GM12878 (cell line): ENCODE measurements around the gene OR4E1. TPM values are rescaled to one million over a fixed set of nuclear protein-coding genes. Genes with fewer than 3 reads are reported as not detected.

Experiments
- ATAC-seq: fragments of 200-7000 bp; cut with Tn5 transposase; 3 replicates; pipeline ENCODE4 v1.9.1; 2020; ENCODE audit warnings: mild to moderate bottlenecking, moderate library complexity
- Bru-seq: library from RNA; stranded (reverse); fragments of 400-500 nt; gene quantifications from one replicate; lab custom pipeline; 2021; lab: Mats Ljungman, UMichigan
- BruChase-seq, 2 experiments: library from RNA; stranded (reverse); fragments of 400-500 nt; gene quantifications; one replicate each; lab custom pipeline; 2021; lab: Mats Ljungman, UMichigan
- BruUV-seq: library from RNA; stranded (reverse); fragments of 400-500 nt; replicated peaks from 2 replicates; lab custom pipeline; 2021; lab: Mats Ljungman, UMichigan
- CTCF ChIA-PET: fragments of 300-600 bp; sonication (Branson Sonifier 250); formaldehyde crosslinking; extraction: SDS; loops from one replicate; lab custom pipeline; 2021; ENCODE audit warnings: inconsistent platforms; lab: Yijun Ruan, JAX
- POLR2A ChIA-PET: fragments of 350-600 bp; formaldehyde crosslinking; extraction: SDS; loops from one replicate; lab custom pipeline; 2021; ENCODE audit warnings: inconsistent platforms; lab: Charles Lee
- RAD21 ChIA-PET: fragments of 300-600 bp; sonication (Branson Sonifier 250); formaldehyde crosslinking; loops from one replicate; lab custom pipeline; 2023; ENCODE audit warnings: antibody characterized with exemption; ENCODE audit not compliant: unreplicated experiment; lab: Charles Lee
- SMC1A ChIA-PET: fragments of 300-600 bp; sonication (Branson Sonifier 250); formaldehyde crosslinking; loops from one replicate; lab custom pipeline; 2023; ENCODE audit not compliant: unreplicated experiment, uncharacterized antibody; lab: Charles Lee
- DNase-seq: peaks from one replicate; pipeline ENCODE4 v3.0.0-alpha.2; 2011; ENCODE audit warnings: low read depth, low spot score
- FAIRE-seq: peaks from 3 replicates; lab custom pipeline; 2011; peaks lifted over from hg19 to GRCh38; lab: Jason Lieb, UNC
- H2AFZ ChIP-seq: 2 replicates; pipeline ENCODE4 v1.6.0; 2011; ENCODE audit warnings: low read depth, low read length, control low read depth; ENCODE audit not compliant: control insufficient read depth
- H3K27ac ChIP-seq: 2 replicates; pipeline ENCODE4 v1.5.1; 2011; ENCODE audit warnings: control low read depth; ENCODE audit not compliant: control insufficient read depth, insufficient read depth
- H3K27me3 ChIP-seq, 2 experiments: replicated peaks in 1 of 2; 2 replicates each; pipeline versions ENCODE4 v1.6.0 to v1.6.1; 2011; ENCODE audit warnings: low read length in 1 of 2; ENCODE audit not compliant: control insufficient read depth in 2 of 2, insufficient read depth in 2 of 2
- H3K36me3 ChIP-seq, 2 experiments: 2 replicates each; pipeline ENCODE4 v1.5.1; 2011; ENCODE audit warnings: low read length in 1 of 2; ENCODE audit not compliant: control insufficient read depth in 2 of 2, insufficient read depth in 2 of 2
- H3K4me1 ChIP-seq: 2 replicates; pipeline ENCODE4 v1.6.1; 2011; ENCODE audit warnings: mild to moderate bottlenecking, low read length, moderate library complexity, mixed read lengths; ENCODE audit not compliant: control insufficient read depth, insufficient read depth
- H3K4me2 ChIP-seq: 2 replicates; pipeline ENCODE4 v1.6.0; 2011; ENCODE audit warnings: control low read depth; ENCODE audit not compliant: control insufficient read depth, insufficient read depth
- H3K4me3 ChIP-seq: fragments of 200-600 bp; sonication (generic); 2 replicates; pipeline ENCODE4 v1.5.1; 2016
- H3K79me2 ChIP-seq: 2 replicates; pipeline ENCODE4 v1.6.0; 2011; ENCODE audit warnings: low read length; ENCODE audit not compliant: control insufficient read depth, insufficient read depth
- H3K9ac ChIP-seq: 2 replicates; pipeline ENCODE4 v1.8.0; 2011; ENCODE audit warnings: low read length, control low read depth, mixed read lengths; ENCODE audit not compliant: control insufficient read depth, insufficient read depth
- H3K9me3 ChIP-seq: replicated peaks from 3 replicates; pipeline ENCODE4 v1.5.1; 2011; ENCODE audit warnings: mild to moderate bottlenecking, low read length; ENCODE audit not compliant: control insufficient read depth, insufficient read depth
- H4K20me1 ChIP-seq: 2 replicates; pipeline ENCODE4 v1.6.0; 2011; ENCODE audit not compliant: control insufficient read depth, insufficient read depth
- BCLAF1 ChIP-seq: fragments of 450-650 bp; IDR thresholded peaks from 2 replicates; pipeline ENCODE4 v1.6.1; 2017; ENCODE audit warnings: antibody characterized with exemption, mild to moderate bottlenecking, moderate library complexity
- ELK1 ChIP-seq: IDR thresholded peaks from 2 replicates; pipeline ENCODE4 v1.6.1; 2012; ENCODE audit warnings: low read depth, low read length, improper control_type of control experiment
- ETV6 ChIP-seq, 2 experiments: fragments of 450-650 bp in 1 of 2; IDR thresholded peaks in 1 of 2; conservative IDR thresholded peaks in 1 of 2; 2 replicates each; pipeline ENCODE4 v1.6.1; 2014; ENCODE audit warnings: antibody characterized with exemption in 1 of 2, borderline replicate concordance in 1 of 2, low read depth in 1 of 2, mild to moderate bottlenecking in 1 of 2, moderate library complexity in 1 of 2
- IKZF1 ChIP-seq: fragments of 450-650 bp; conservative IDR thresholded peaks from 2 replicates; pipeline ENCODE4 v1.6.1; 2017; ENCODE audit warnings: antibody characterized with exemption, mild to moderate bottlenecking
- PKNOX1 ChIP-seq: fragments of 450-650 bp; IDR thresholded peaks from 2 replicates; pipeline ENCODE4 v1.6.1; 2016; ENCODE audit warnings: mild to moderate bottlenecking
- RB1 ChIP-seq: fragments of 450-650 bp; formaldehyde crosslinking; IDR thresholded peaks from 2 replicates; pipeline ENCODE4 v1.6.1; 2017; ENCODE audit warnings: mild to moderate bottlenecking, borderline replicate concordance
- SMAD1 ChIP-seq: fragments of 450-650 bp; IDR thresholded peaks from 2 replicates; pipeline ENCODE4 v1.6.1; 2018; ENCODE audit warnings: mild to moderate bottlenecking, low read depth; ENCODE audit not compliant: partially characterized antibody
- SMAD5 ChIP-seq: IDR thresholded peaks from 2 replicates; pipeline ENCODE4 v1.6.1; 2016; ENCODE audit warnings: antibody characterized with exemption, low read depth
- SMARCA5 ChIP-seq: fragments of 450-650 bp; IDR thresholded peaks from 2 replicates; pipeline ENCODE4 v1.6.1; 2017; ENCODE audit warnings: mild to moderate bottlenecking
- SMC3 ChIP-seq: IDR thresholded peaks from 2 replicates; pipeline ENCODE4 v1.6.1; 2011; ENCODE audit warnings: low read length, improper control_type of control experiment, borderline replicate concordance
- SREBF1 ChIP-seq: IDR thresholded peaks from 2 replicates; pipeline ENCODE4 v1.6.1; 2012; ENCODE audit warnings: mild to moderate bottlenecking, low read length
- ZNF384 ChIP-seq: IDR thresholded peaks from 2 replicates; pipeline ENCODE4 v1.6.1; 2012; ENCODE audit warnings: low read depth, mild to moderate bottlenecking, low read length, improper control_type of control experiment, borderline replicate concordance
- WGBS: methylation state at CpG from one replicate; pipeline ENCODE4 v1.1.6; 2016; ENCODE audit warnings: low lambda C conversion rate; ENCODE audit not compliant: insufficient replicate concordance, insufficient coverage; ENCODE audit errors: missing lambda C conversion rate; 5-methylcytosine and 5-hydroxymethylcytosine counted together
- in situ Hi-C: fragments of 300-500 bp; cut with MboI; formaldehyde crosslinking; loops from 9 replicates; pipeline ENCODE4 v1.14.3; 2018; ENCODE audit warnings: mixed read lengths
- intact Hi-C: fragments of 100-400 bp; cut with micrococcal nuclease; formaldehyde crosslinking; loops from one replicate; pipeline ENCODE4 v1.14.2; 2022; ENCODE audit not compliant: unreplicated experiment
- long read RNA-seq, 2 experiments: library from polyadenylated mRNA; unstranded; transcript quantifications; one replicate each; pipeline ENCODE4 v2.0.0, GENCODE V29; 2019 to 2020
- polyA minus RNA-seq, 3 experiments: library from RNA; depleted of rRNA, polyadenylated mRNA; stranded (reverse); fragments of >200 nt; gene quantifications; 2 replicates each; pipeline ENCODE4 v1.2.3, GENCODE V29; 2011
- polyA plus RNA-seq, 11 experiments: library from polyadenylated mRNA; depleted of rRNA in 4 of 11; unstranded in 6 of 11; stranded (reverse) in 5 of 11; fragments of >200 nt; fragmentation: Nextera tagmentation in 4 of 11; fragmentation: Illumina TruSeq in 1 of 11; extraction: Ambion mirVana in 4 of 11; extraction: Trizol in 1 of 11; gene quantifications; 1 replicate in 1 of 11; 2 replicates in 10 of 11; pipeline versions ENCODE4 v1.2.1 to v1.2.3, GENCODE V29; 2011 to 2016; ENCODE audit warnings: inconsistent platforms in 2 of 11, missing spikeins in 2 of 11, low read depth in 1 of 11
- total RNA-seq, 4 experiments: library from RNA; depleted of rRNA in 3 of 4; stranded (reverse); fragments of >200 nt in 3 of 4; fragmentation: Illumina TruSeq in 1 of 4; extraction: Trizol in 1 of 4; gene quantifications; 2 replicates each; pipeline versions ENCODE4 v1.2.1 to v1.2.3, GENCODE V29; 2013 to 2021
- TF ChIP-seq, protein P1 (sequence below): IDR thresholded peaks from 2 replicates; pipeline ENCODE4 v1.6.1; 2012; ENCODE audit warnings: low read length, inconsistent platforms

The OR4E1 gene
- not detected in 2 replicates for total RNA-seq (2013; cell fraction: nucleolus; rRNA removed)
- not detected in 2 replicates for total RNA-seq (2014; rRNA removed)
- not detected in 2 replicates for total RNA-seq (2014; rRNA removed; fragmentation: Illumina TruSeq; extraction: Trizol)
- not detected in 2 replicates for total RNA-seq (2021)
- not detected for polyA plus RNA-seq (2011; ENCODE audit: low read depth)
- not detected in 2 replicates for polyA plus RNA-seq (2011; rRNA removed)
- polyA plus RNA-seq (2011; cell fraction: cytosol; rRNA removed) = not detected in 2 replicates
- polyA plus RNA-seq (2011; cell fraction: nucleus; rRNA removed) = not detected in 2 replicates
- not detected in 2 replicates for polyA plus RNA-seq (2012)
- polyA plus RNA-seq (2014; fragmentation: Illumina TruSeq; extraction: Trizol) = not detected in 2 replicates
- not detected for polyA plus RNA-seq (2014; fragmentation: Nextera tagmentation; extraction: Ambion mirVana)
- not detected in 2 replicates for polyA plus RNA-seq (2014; rRNA removed)
- not detected for polyA plus RNA-seq (2016; fragmentation: Nextera tagmentation; extraction: Ambion mirVana)
- not detected in 2 replicates for polyA minus RNA-seq (2011; rRNA and poly(A)+ RNA removed)
- not detected in 2 replicates for polyA minus RNA-seq (2011; cell fraction: cytosol; rRNA and poly(A)+ RNA removed)
- polyA minus RNA-seq (2011; cell fraction: nucleus; rRNA and poly(A)+ RNA removed) = not detected in 2 replicates
- not detected for Bru-seq, nascent RNA
- not detected for BruChase-seq, experiment 1, labeled RNA remaining after a 6-hour chase
- BruChase-seq, experiment 2, labeled RNA remaining after a 2-hour chase = not detected
- long read RNA-seq, experiment 1 = 0 reads
- long read RNA-seq, experiment 2 = 0 reads

GRCh38 chr14:21673718-21674117 is at the start of gene OR4E1:
TSS of gene OR4E1 (minus strand) at chr14:21673818. CDS start at chr14:21670935, 2,883 bp downstream.
- ChIA-PET SMC1A (no interaction called here), RAD21 (no interaction called here), CTCF (no interaction called here), POLR2A (no interaction called here)
- in situ Hi-C loops = no loop called here
- H3K9ac ChIP-seq = no peak within 1 kb of the TSS
- H3K4me1 ChIP-seq = no peaks in the 10 kb centered on the region
- H3K27me3 ChIP-seq = peaks cover 0 to 1% of the 10 kb centered on the region in 2 experiments; a peak in 1 of 4 replicates
- H3K4me3 ChIP-seq = no peak within 1 kb of the TSS
- no peaks in the 10 kb centered on the region for H3K79me2 ChIP-seq
- no peak within 1 kb of the TSS for H3K27ac ChIP-seq
- H4K20me1 ChIP-seq = no peaks in the 10 kb centered on the region
- no peak for FAIRE-seq
- no TSS peak for BruUV-seq
- no peaks in the 10 kb centered on the region; the same call in 2 of the 3 replicates for H3K9me3 ChIP-seq
- intact Hi-C loops = no loop called here
- H3K4me2 ChIP-seq = no peak within 1 kb of the TSS
- H2AFZ ChIP-seq = no peak within 1 kb of the TSS
- ATAC-seq = no peak
- WGBS = 4% methylated on average over 1 of the region's 1 CpG
- H3K36me3 ChIP-seq = no peaks in the 10 kb centered on the region
- DNase-seq = no peak
- TF ChIP-seq SMC3 (no peak), ZNF384 (no peak), SREBF1 (no peak), PKNOX1 (no peak), SMAD5 (no peak), BCLAF1 (no peak), RB1 (no peak), SMAD1 (no peak), ELK1 (no peak), ETV6 (conservative IDR thresholded peaks at IDR 0.05 in 1 of 2, IDR thresholded peaks at IDR 0.05 in 1 of 2; ENCODE audit: borderline replicate concordance in 1 of 2, low read depth in 1 of 2) (no peak), SMARCA5 (no peak), IKZF1 (no peak)
- TF ChIP-seq, protein P1, sequence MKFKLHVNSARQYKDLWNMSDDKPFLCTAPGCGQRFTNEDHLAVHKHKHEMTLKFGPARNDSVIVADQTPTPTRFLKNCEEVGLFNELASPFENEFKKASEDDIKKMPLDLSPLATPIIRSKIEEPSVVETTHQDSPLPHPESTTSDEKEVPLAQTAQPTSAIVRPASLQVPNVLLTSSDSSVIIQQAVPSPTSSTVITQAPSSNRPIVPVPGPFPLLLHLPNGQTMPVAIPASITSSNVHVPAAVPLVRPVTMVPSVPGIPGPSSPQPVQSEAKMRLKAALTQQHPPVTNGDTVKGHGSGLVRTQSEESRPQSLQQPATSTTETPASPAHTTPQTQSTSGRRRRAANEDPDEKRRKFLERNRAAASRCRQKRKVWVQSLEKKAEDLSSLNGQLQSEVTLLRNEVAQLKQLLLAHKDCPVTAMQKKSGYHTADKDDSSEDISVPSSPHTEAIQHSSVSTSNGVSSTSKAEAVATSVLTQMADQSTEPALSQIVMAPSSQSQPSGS = no peak
